Erythroblast (primary cell): ENCODE results near the gene TMPRSS7.
A peak's percentile ranks its signal among the peaks of the same experiment; 100 is the strongest.

Experiments used
- DNase-seq, 2 experiments: peaks; one replicate each; lab custom pipeline; 2025; lab: John Stamatoyannopoulos, UW
- GATA1 ChIP-seq: IDR thresholded peaks from 2 replicates; pipeline ENCODE4 v1.6.1; 2011; ENCODE audit warnings: low read depth, mild to moderate bottlenecking, control low read depth, low read length, moderate library complexity
- POLR2A ChIP-seq: IDR thresholded peaks from 2 replicates; pipeline ENCODE4 v1.6.1; 2011; ENCODE audit warnings: mild to moderate bottlenecking, low read length

TMPRSS7 gene

DNA sequence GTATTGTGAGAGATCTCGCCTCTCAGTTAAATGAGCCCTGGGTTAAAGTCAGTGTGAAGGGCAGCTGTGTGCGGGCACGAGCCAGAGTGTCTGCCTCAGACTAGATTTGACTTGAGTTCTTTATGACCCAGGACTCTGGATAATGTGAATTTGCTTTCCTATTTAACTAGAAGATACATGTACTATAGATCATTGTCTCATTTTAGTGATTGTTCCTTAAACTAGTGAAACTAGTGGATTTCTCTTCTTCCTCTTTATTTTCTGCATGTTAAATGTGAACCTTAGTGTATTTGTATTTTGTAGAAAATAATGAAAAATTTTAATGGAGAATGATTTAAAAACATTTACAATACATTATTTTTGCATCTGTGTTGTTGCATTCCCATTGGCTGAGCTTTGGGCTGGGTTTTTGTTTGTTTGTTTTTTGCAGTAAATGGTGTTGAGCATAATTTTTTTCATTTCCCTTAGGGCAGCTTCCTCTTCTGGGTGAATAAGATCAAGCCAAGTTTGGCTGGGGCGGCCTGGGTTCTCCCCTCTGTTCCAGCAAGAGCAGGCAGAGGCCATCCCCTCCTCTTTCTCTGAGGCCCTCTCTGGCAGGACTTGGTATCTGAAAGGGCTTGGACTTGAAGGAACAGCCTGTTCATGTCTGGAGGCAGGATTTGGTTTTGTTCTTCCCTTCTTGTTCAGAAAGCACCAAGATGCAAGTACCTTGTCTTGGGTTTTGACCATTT is 83.5 kb downstream of the TMPRSS7 start:
- DNase-seq = no peak
- TF ChIP-seq GATA1 = no peak
- TF ChIP-seq POLR2A = no peak

DNA sequence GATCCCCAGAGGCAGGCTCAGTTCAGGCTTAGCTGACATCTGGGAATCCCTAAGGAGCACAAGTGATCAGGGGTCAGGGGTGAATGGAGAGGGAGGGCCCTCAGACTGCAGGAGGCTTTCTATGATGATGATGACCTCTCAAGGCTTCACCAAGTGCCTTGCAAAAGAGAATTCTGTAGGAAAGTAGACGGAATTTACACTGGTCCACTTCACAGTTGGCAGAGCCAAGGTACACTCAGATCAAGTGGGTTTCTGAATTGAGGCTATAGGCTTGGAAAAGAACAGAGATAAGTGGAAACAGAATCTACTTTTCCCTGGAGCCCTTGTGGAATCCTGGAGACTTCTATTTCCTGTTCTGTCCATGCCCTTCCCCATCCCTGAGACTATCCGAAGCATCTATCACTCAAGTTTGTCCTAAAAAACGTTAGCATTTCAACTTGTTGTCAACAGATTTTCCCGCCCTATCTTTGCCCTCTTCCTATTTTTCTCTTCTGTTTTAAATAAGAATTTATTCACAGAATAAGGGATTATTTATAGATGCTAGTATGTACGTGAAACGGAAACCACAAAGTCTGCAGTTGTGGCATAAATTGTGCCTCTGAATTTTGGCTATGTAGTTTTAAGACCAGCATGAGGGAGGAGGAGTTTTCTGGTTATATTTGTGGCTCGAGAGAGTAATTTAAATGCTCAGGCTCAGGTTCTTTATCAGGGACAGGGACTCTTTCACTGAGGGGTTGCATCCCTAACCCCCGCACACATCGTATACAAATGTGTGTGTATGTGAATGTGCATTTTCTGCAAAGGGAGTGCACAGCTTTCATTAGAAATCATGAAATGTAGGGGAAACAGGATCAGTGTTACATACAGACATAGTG is 85.7 kb downstream of the TMPRSS7 start:
- DNase-seq = no peak
- no peak for TF ChIP-seq POLR2A
- TF ChIP-seq GATA1 = no peak

DNA sequence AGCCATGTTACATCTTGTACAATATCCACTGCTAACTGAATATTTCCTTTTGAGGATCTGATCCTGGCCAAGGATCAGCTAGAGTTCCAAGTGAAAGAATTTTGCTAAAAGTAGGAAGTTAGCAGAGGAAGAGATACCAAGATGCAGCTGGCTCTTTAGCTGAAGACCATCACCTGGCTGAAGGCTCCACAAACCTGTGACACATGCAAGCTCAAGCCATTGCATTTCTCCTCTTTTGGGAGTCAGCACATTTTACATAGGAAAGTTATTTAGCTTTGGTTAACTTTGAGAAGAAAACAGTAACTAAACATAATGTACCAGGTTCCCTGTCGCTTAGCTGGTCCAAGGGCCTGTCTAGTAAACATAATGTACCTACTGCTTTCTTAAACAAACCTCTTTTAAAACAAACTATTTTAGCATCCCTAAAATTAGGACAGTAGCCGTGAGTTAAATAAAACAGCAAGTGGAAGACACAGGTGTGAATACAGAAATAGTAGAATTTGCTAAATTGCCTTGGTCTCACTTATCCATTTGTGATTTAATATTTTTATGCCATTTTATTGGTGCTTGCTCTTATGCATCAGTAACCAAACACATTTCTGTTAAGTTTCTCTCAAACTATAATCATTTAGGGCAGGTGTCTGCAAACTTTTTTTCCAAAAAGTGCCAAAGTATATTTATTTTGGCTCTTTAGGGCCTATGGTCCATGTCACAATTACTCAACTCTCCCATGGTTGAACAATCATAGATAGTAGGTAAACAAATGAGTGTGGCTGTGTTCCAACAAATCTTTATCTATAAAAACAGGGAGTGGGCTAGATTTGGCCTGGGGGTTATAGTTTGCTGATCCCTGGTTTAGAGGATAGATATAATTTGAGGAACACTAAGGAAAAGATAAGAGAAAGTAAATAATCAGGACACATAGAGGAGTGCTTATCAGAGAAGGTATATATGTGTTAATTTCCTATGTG is 87.3 kb downstream of the TMPRSS7 start:
- DNase-seq = no peak
- TF ChIP-seq GATA1 (no peak), POLR2A (no peak)

DNA sequence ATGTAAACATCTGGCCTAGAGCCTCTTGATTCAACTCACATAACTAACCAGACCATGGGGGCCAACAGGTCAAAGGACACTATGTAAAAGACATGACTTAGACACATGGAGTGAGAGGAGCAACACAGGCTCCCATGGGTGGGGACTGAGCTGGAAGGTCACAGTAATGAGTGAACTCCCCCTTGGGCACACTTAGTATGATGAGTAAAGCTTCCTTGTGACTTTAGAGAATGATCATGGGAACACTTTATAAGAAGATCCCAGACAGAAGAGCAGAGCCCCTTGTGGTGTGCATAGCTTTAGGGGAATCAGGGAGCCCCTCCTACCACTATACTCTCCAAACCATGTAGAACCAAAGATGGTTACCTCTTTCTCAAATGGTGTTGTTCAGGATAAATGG is 88.3 kb downstream of the TMPRSS7 start:
- no peak for DNase-seq
- TF ChIP-seq GATA1 (no peak), POLR2A (no peak)

DNA sequence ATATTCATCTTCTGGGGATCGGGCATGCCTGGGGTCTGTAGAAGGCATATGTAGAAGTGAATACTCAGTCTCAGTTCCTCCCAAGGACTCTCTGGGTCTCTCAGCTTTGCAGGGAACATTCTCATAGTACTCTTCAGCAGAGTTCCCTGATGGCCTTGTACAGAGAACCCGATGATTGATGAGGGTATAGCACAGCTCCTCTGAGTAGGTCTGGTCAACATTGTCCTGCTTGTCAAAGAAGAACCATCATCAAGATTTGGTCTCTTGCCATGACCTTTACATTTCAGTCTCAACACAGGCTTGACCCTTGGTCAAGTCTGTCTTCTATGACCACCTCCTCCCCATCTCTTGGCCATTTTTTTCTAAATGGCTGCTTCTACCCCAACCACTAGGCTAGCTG is 89.0 kb downstream of the TMPRSS7 start:
- no peak for DNase-seq
- TF ChIP-seq POLR2A (no peak), GATA1 (no peak)

DNA sequence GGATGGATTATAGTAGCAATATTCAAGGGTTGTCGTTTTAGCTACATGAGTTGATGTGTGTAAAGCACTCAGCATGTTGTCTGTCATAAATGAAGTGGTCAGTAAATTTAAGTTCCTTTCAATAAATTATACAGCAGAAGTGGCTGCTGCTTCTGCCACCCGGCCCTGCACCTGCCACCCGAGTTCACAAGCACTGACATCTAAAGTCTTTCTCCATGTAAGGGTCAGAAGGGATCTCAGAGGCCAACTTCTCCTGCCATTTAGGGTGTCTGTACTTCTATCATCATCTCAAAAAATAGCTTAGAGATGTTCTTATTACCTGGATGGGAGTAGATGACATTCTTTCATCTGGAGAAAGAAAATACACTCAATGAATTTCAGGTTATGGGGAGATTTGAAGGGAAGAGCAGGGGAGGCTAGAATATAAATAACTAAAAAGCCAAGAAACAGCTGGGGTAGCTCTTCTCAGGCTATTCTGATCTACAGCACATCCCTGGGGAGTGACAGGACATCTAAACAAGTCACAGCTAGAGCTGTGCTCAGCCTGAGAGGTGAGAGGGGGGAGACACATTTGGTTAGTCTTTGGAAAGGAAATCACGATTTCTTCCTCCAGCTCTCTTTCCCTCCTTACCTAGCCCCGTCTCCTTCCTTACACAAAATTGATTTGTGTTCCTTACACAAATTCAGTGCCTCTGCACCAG is 90.5 kb downstream of the TMPRSS7 start:
- TF ChIP-seq GATA1 (no peak), POLR2A (no peak)
- no peak for DNase-seq

DNA sequence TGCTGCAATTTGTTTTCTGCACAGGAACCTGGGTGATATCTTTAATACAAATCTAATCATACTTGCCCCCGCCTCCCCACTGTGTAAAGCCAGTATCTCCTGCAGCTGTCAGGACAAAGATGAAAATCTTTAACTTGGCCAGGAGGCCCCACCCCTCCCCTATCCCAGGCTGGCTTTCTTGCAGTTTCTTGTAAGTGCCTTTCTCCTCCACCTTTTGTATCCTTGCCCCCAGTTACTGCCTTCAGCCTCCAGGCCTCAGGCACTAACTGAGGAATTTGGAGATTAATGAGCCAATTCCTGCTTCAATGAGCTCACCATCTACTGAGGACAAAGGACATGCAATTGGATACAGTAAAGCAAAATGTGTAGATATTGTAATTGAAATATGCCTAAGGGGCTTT is 92.0 kb downstream of the TMPRSS7 start:
- peak in 1 of 2 experiments; percentile 34 for DNase-seq
- TF ChIP-seq POLR2A (no peak), GATA1 (no peak)

DNA sequence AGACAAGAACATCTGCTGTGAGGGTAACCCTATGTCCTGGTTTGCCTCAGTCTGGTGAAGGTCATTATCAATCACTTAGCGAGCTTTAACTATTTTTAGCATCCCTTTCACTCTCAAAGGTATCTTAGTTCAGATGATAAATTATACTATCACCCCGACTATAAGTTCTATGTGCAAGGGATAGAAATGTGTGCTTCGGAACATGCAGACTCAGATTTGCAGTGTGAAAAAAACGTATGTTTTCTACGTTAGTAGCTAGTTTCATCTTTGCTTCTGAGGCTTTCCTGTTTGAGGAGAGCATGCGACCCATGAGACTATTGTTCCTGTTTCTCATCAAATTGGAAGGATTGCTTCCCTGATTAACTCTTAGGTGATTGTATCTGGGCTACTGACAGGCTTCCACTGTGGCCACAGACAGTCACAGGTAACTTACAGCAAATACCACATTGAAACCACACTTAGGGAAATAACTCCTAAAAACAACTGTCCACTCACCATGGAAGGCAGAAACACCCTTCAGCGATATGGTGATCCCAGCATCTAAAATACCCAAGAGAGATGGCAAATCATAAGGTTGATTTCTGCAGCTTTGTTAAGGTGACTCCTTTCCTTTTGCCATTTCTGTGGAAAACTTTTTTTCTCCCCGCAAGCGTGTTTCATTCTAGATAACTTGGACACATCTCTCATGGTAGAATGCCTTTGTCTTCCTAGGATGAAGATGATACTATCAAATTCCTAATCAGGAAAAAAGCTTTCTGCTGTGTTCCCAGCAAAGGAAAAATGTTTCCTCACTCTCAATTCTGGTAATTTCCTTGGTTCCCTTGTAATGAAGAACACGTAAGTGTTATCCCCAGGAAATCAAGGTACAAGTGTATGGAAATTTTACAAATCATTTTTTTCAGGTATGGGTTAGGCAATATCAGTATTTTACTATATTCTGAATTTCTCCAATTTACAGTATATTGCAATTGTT is 93.3 kb downstream of the TMPRSS7 start:
- DNase-seq = no peak
- TF ChIP-seq GATA1 (no peak), POLR2A (no peak)

DNA sequence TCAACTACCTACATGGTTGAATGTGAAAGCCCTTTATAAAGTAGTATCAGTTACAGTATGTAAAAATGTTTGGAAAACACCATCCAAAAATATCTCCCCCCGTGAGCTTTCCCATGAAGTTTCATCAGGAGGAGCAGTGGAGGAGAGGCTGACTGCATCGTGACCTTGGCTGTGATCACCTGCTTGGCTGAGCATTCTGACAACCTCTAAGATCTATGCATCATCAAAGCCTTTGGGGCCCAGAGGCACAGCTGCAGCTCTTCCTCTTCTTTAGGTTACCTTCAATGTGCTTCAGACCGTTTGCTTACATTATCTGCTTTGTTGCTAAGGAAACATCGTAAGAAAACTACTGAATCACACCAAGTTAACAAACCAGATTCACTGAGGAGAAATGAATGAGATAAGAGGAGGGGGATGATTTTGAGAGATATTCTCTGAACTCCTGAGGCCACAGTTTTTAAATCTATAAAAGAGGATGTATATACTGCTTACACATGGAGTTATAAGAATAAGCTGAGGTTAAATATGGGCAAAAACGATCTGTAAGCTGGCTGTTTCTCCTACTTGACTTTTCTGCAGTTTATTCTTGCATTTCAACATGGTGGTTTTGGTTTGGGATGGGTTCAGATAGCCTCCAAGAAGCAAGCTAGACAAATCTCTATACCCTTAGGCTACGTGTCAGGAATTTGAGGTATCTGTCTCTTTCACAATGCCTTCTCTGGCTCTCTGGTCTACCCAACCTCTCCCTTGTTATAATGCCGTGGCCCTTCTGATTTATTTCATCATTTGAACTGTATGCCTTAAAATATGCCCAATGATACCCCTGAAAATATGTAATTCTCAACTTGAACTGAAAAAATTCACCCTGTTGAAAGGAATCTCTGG is 94.5 kb downstream of the TMPRSS7 start:
- TF ChIP-seq POLR2A (no peak), GATA1 (no peak)
- no peak for DNase-seq

DNA sequence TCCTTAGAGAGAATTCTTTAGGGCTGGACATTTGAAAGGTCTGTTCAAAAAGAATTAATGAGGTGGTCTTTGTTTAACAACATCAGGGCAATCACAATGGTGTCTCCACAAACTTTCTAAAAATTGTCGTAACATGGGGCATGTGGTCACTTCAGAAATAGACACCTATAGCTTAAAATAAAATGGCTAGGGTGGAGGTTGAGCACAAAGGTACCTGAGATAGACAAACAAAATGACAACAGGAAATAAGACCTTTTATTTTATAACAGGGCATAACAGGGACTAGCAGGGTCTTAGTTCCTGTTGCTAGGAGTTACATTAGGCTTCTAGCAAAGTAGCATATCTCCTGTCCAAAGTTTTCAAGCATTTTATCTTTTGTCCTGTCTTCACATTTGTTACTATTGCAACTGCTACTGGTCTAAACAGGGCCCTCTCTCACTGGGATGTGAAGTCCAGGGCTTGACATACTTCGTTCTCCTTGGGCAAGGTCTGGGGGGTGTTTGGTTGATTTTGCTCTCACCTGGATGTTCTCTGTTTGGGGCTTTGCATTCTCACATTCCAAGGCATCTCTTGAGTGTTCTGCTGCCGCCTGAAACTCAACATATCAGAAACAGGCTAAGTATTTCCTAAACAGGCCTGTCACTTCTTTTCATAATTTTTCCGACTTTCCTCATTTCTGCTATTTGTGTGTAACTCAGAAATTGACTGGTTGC is 95.5 kb downstream of the TMPRSS7 start:
- TF ChIP-seq POLR2A (no peak), GATA1 (no peak)
- no peak for DNase-seq

DNA sequence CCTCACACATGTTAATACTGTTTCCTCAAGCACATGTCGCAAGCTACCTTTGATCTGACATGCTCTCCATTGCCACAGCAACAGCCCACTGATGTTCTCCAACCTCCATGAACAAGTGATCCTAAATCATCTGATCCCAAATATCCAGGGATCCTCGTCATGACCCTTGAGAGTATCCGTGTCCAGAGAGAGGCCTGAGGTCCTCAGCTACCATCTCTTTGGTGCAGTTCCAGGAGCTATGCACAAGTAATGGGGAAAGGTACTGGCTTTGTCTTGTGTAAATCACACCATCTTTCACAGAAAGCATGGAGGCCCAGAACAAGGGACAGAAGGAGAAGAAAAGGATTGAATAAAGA is 96.1 kb downstream of the TMPRSS7 start:
- no peak for TF ChIP-seq POLR2A
- TF ChIP-seq GATA1 = no peak
- no peak for DNase-seq
